Peyer's patch (tissue), 4 donors: ENCODE results near the gene CCDC188. TPM values are rescaled to one million over a fixed set of nuclear protein-coding genes. Genes with fewer than 3 reads are reported as not detected.

Experiments used
- DNase-seq, 3 donors: peaks; one replicate each; pipeline ENCODE4 v3.0.0-alpha.2; 2017 to 2019
- H3K27ac ChIP-seq, 4 donors: fragments of 200-600 bp; sonication (generic); one replicate each; pipeline ENCODE4 v1.5.1; 2016 to 2019
- H3K27me3 ChIP-seq, 2 donors: fragments of 200-600 bp; sonication (generic); one replicate each; pipeline ENCODE4 v1.5.1; 2019
- H3K36me3 ChIP-seq, 3 donors: fragments of 200-600 bp; sonication (generic); one replicate each; pipeline ENCODE4 v1.5.1; 2016 to 2019
- H3K4me1 ChIP-seq, 4 donors: fragments of 200-600 bp; sonication (generic); one replicate each; pipeline ENCODE4 v1.5.1; 2016 to 2019
- H3K4me3 ChIP-seq, 4 donors: fragments of 200-600 bp; sonication (generic); 1 replicate in 3 of 4; 2 replicates in 1 of 4; pipeline ENCODE4 v1.5.1; 2016 to 2019; ENCODE audit warnings: mild to moderate bottlenecking in 1 of 4
- H3K9me3 ChIP-seq, 4 donors: fragments of 200-600 bp; sonication (generic); one replicate each; pipeline ENCODE4 v1.5.1; 2016 to 2019; ENCODE audit warnings: mild to moderate bottlenecking in 1 of 4
- POLR2A ChIP-seq, 2 donors: fragments of 450-650 bp; IDR thresholded peaks; one replicate each; pipeline ENCODE4 v1.5.1; 2017; ENCODE audit warnings: antibody characterized with exemption in 2 of 2, mild to moderate bottlenecking in 2 of 2, moderate library complexity in 2 of 2
- total RNA-seq, 4 donors: library from RNA; depleted of rRNA; stranded (reverse); fragments of >200 nt; gene quantifications; one replicate each; pipeline ENCODE4 v1.1.0, GENCODE V29; 2016
- TF ChIP-seq, protein P1 (sequence below), 6 experiments: fragments of 450-650 bp in 4 of 6; fragments of 200-600 bp in 2 of 6; sonication (generic) in 1 of 6; IDR thresholded peaks; one replicate each; pipeline ENCODE4 v1.5.1; 2017 to 2019; ENCODE audit warnings: antibody characterized with exemption in 6 of 6, mild to moderate bottlenecking in 3 of 6, moderate library complexity in 1 of 6

CCDC188 gene
- total RNA-seq, 4 donors from 2014 or later: 6.6 TPM; not detected in 3

DNA sequence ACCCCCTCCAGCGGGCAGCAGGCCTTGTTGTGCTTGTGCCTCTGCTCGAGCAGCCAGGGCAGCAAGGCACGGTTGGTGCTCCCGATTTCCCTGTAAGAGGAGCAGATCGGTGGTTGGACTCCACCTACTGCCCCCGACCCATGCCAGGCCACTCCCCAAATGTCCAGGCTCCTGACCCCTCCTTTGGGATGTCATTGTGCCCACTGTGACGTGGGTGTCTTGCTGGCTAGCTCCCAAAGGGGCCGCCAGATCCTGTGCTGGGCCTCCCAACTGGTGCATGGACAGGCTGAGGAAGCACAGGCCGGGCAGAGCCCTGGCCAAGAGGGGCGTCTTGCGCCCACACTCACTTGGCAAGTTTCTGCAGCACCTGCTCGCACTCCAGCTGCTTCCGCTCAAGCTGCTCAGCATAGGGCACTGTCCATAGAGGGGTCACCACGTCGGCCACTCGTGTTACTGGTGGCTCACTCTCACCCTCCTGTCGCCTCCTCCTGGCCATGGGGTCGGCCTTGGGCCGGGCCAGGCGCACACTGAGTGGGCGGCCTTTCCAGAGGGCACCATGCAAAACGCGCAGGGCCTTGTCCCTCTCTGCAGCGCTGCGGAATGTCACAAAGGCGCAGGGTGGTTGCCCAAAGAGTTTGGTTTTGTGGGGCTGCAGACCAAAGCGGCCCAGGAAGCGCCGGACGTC lies 35.0 kb downstream of the CCDC188 start, which contains the start of gene RANBP1:
Gene RANBP1, plus strand, starts transcription at position 414 of the 685 bp plus-strand sequence. Its CDS starts 81 bp downstream, at position 495.
- DNase-seq: no peak
- H3K4me1 ChIP-seq: peaks cover 6 to 34% (median 17%) of the 10 kb centered on the region in 4 donors
- peak within 1 kb of the TSS; percentile 82 to 85 (median 82) for H3K27ac ChIP-seq
- H3K36me3 ChIP-seq: peaks cover 0 to 68% (median 0%) of the 10 kb centered on the region in 3 donors
- no peaks in the 10 kb centered on the region for H3K9me3 ChIP-seq
- TF ChIP-seq, protein P1, sequence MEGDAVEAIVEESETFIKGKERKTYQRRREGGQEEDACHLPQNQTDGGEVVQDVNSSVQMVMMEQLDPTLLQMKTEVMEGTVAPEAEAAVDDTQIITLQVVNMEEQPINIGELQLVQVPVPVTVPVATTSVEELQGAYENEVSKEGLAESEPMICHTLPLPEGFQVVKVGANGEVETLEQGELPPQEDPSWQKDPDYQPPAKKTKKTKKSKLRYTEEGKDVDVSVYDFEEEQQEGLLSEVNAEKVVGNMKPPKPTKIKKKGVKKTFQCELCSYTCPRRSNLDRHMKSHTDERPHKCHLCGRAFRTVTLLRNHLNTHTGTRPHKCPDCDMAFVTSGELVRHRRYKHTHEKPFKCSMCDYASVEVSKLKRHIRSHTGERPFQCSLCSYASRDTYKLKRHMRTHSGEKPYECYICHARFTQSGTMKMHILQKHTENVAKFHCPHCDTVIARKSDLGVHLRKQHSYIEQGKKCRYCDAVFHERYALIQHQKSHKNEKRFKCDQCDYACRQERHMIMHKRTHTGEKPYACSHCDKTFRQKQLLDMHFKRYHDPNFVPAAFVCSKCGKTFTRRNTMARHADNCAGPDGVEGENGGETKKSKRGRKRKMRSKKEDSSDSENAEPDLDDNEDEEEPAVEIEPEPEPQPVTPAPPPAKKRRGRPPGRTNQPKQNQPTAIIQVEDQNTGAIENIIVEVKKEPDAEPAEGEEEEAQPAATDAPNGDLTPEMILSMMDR (IDR thresholded peaks at IDR 0.05): no peak
- no peak for TF ChIP-seq POLR2A (IDR thresholded peaks at IDR 0.05)
- H3K27me3 ChIP-seq: no peaks in the 10 kb centered on the region
- H3K4me3 ChIP-seq: peak within 1 kb of the TSS; percentile 71 to 83 (median 80)

DNA sequence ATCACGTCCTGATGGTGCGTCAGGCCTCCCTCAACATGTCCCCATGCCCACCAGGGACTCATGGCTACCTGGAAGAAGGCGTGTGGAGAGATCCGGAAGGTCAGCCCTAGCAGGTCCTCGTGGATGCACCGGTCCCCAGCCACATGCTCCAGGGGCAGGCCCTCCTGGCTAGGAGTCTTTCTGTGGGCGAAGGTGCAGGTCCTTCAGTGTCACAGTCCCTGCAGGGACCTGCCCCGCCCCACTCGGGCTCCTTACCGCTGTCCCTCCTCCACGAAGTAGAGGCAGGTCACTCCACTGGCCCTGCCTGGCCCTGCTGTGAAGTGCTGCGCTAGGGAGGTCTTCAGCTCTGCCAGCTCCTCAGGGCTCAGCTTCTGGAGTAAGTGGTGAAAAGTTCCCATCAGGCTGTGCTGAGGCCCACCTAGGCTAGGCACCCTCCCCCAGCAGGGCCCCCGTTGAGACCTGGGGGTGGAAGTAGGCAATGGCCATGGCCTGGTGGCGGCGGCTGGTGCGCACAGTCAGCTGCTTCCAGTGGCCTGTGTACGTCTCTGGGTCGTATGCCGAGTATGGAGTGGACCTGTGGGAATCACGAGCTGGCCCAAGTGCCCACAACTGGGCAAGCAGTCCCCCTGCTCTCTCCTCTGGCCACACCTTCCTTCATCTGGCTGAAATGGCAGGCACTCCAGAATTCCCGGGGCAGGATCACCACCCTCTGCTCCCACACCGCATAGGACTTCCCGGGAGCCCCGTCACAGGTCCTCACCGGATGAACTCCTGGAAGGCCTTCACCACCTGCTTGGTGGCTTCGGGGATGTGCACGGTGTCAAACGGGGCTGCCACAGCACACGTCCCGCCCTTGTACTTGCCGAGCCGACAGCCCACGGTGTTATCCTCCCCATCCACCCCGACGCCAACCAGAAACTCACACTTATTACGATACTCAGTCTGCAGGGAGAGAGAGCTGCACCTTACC lies 36.1 kb downstream of the CCDC188 start:
- Histone ChIP-seq H3K9me3 (no peaks in the 10 kb centered on the region), H3K4me3 (no peak overlapping the region), H3K27me3 (no peaks in the 10 kb centered on the region), H3K4me1 (peaks cover 6 to 34% (median 17%) of the 10 kb centered on the region in 4 donors), H3K27ac (no peak overlapping the region), H3K36me3 (peaks cover 0 to 66% (median 0%) of the 10 kb centered on the region in 3 donors)
- TF ChIP-seq POLR2A (IDR thresholded peaks at IDR 0.05): no peak
- TF ChIP-seq, protein P1 (IDR thresholded peaks at IDR 0.05): no peak
- no peak for DNase-seq

DNA sequence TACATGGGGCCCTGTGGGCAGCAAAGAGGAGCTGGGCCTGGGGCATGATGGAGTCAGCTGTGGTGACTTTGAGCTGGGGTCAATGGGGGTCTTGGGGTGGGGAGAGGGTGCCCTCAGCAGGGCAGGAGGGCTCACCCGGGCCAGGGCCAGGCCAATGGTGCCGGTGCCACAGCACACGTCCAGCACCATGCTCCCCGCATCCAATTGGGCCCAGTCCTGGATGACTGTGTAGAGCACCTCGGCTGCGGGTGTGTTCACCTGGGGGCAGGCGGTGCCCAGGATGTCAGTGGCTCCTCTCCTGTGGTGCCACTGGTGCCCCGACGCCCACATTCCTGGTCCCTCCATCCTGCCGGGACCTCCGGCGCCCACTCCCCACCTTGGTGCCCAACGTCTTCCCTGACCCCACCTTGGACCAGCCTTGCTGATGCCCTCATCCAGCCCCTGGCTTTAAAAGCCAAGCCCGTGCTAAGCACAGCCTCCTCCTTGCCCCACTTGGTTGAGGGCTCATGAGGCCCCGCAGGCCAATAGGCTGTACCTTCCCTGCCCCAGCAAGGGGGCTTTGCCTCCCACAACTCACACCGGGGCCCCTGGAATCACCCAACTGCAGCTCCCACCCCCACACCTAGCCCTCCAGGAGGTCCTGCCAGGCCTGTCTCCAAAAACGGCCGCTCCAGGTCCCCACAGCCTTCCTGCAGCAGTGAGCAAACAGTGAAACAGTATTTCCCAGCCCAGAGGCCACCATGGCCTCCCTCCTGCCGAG lies 37.1 kb downstream of the CCDC188 start:
- H3K36me3 ChIP-seq: peaks cover 0 to 67% (median 0%) of the 10 kb centered on the region in 3 donors
- peaks cover 4 to 25% (median 16%) of the 10 kb centered on the region in 4 donors for H3K4me1 ChIP-seq
- H3K27me3 ChIP-seq: no peaks in the 10 kb centered on the region
- no peaks in the 10 kb centered on the region for H3K9me3 ChIP-seq
- H3K4me3 ChIP-seq: no peak overlapping the region
- no peak for DNase-seq
- no peak for TF ChIP-seq POLR2A (IDR thresholded peaks at IDR 0.05)
- TF ChIP-seq, protein P1 (IDR thresholded peaks at IDR 0.05): no peak
- H3K27ac ChIP-seq: no peak overlapping the region

DNA sequence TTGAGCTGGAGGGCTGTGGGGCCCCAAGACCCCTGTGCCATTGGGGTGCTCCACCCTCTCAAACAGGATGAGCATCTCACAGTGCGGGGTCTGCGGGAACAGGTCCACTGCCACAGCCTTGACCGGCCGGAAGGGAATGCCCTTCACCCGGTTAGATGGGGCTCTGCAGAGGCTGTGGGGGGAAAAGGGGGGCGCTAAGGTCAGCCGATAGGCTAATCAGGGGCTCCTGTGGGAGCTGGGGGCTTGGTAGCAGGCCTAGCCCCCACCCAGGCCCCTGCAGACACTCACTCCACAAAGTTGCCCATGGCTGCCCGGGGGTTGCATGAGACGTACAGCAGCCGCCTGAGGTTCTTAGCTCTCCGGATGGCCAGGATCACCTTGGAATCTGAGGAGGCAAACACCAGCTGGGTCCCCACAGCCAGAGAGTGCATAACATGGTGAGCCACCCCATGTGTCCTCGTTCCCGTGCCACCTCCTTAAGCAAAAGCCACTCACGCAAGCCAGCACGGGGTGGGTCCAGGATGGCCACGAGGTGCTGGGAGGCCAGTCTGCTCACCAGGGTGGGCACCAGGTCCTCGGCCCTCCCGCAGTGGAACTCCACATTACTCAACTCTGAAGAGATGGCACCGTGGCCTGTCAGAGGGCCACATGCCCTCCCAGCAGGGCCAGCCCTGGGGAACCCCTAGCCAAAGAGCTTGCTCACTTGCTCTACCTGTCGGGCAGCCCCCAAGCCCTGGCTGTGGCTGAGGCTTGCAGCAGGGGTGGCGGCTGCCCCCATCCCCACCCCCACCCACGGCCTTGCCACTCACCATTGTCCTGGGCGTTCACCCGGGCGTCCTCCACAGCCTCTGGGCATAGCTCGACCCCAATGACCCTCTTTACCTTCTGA lies 38.0 kb downstream of the CCDC188 start:
- DNase-seq: no peak
- H3K4me1 ChIP-seq: peaks cover 4 to 17% (median 13%) of the 10 kb centered on the region in 4 donors
- H3K27ac ChIP-seq: peak overlapping the region in 1 of 4 donors; percentile 62
- H3K9me3 ChIP-seq: no peaks in the 10 kb centered on the region
- no peaks in the 10 kb centered on the region for H3K27me3 ChIP-seq
- TF ChIP-seq, protein P1 (IDR thresholded peaks at IDR 0.05): no peak
- no peak for TF ChIP-seq POLR2A (IDR thresholded peaks at IDR 0.05)
- H3K36me3 ChIP-seq: peaks cover 0 to 76% (median 0%) of the 10 kb centered on the region in 3 donors
- H3K4me3 ChIP-seq: no peak overlapping the region
